Calu3 (cell line): ENCODE measurements around the gene SDK2. TPM values are rescaled to one million over a fixed set of nuclear protein-coding genes. Genes with fewer than 3 reads are reported as not detected.

Experiments
- BruUV-seq: library from RNA; stranded (reverse); fragments of 400-500 nt; replicated peaks from 2 replicates; lab custom pipeline; 2021; lab: Mats Ljungman, UMichigan
- CTCF ChIA-PET: fragments of 300-600 bp; sonication (Branson Sonifier 250); formaldehyde crosslinking; loops from one replicate; lab custom pipeline; 2022; ENCODE audit warnings: antibody characterized with exemption; lab: Charles Lee
- DNase-seq: peaks from one replicate; pipeline ENCODE4 v3.0.0; 2022
- H3K27ac Mint-ChIP-seq: one replicate; pipeline ENCODE4 v1.8.0; 2022; ENCODE audit warnings: mixed read lengths; ENCODE audit not compliant: unreplicated experiment
- H3K27me3 Mint-ChIP-seq: one replicate; pipeline ENCODE4 v1.8.0; 2022; ENCODE audit warnings: mixed read lengths; ENCODE audit not compliant: unreplicated experiment
- H3K36me3 Mint-ChIP-seq: one replicate; pipeline ENCODE4 v1.8.0; 2022; ENCODE audit warnings: mild to moderate bottlenecking, moderate library complexity, mixed read lengths; ENCODE audit not compliant: insufficient read depth, unreplicated experiment
- H3K4me1 Mint-ChIP-seq: one replicate; pipeline ENCODE4 v1.8.0; 2022; ENCODE audit warnings: mild to moderate bottlenecking, low read depth, mixed read lengths; ENCODE audit not compliant: unreplicated experiment
- H3K4me3 Mint-ChIP-seq: one replicate; pipeline ENCODE4 v1.8.0; 2022; ENCODE audit warnings: mild to moderate bottlenecking, low read depth, moderate library complexity, mixed read lengths; ENCODE audit not compliant: unreplicated experiment
- H3K9me3 Mint-ChIP-seq: one replicate; pipeline ENCODE4 v1.8.0; 2022; ENCODE audit warnings: low read depth, mixed read lengths; ENCODE audit not compliant: unreplicated experiment
- CTCF ChIP-seq: fragments of 200-600 bp; IDR thresholded peaks from one replicate; pipeline ENCODE4 v1.8.0; 2022; ENCODE audit warnings: antibody characterized with exemption; ENCODE audit not compliant: unreplicated experiment
- intact Hi-C: fragments of 100-400 bp; cut with micrococcal nuclease; formaldehyde crosslinking; loops from one replicate; pipeline ENCODE4 v1.10.0; 2022; ENCODE audit not compliant: unreplicated experiment
- total RNA-seq: library from RNA; stranded (reverse); gene quantifications from 2 replicates; pipeline ENCODE4 v1.2.3, GENCODE V29; 2022

The SDK2 gene
- total RNA-seq, 1 experiment from 2014 or later, result not detected

- CTCF ChIA-PET, result interaction anchor here (0.6 kb wide), 1 partner anchor 806 kb away, joined by 11 read pairs; no protein-coding TSS in a partner anchor
- BruUV-seq, result no TSS peak
- TF ChIP-seq CTCF, result no peak
- no peaks in the 10 kb centered on the region for H3K9me3 Mint-ChIP-seq
- H3K36me3 Mint-ChIP-seq, result no peaks in the 10 kb centered on the region
- no peak overlapping the region for H3K4me3 Mint-ChIP-seq
- peaks cover 90% of the 10 kb centered on the region for H3K27me3 Mint-ChIP-seq
- intact Hi-C loops, result no loop called here
- H3K4me1 Mint-ChIP-seq, result no peaks in the 10 kb centered on the region
- DNase-seq, result no peak
- H3K27ac Mint-ChIP-seq, result no peak overlapping the region
Measured at GRCh38 chr17:73434154-73434553, 210.1 kb downstream of the SDK2 start.

- intact Hi-C loops, result no loop called here
- BruUV-seq, result no TSS peak
- H3K9me3 Mint-ChIP-seq, result no peaks in the 10 kb centered on the region
- H3K36me3 Mint-ChIP-seq, result no peaks in the 10 kb centered on the region
- H3K27me3 Mint-ChIP-seq, result peaks cover 83% of the 10 kb centered on the region
- H3K4me3 Mint-ChIP-seq, result no peak overlapping the region
- no peak for TF ChIP-seq CTCF
- DNase-seq, result no peak
- CTCF ChIA-PET, result interaction anchor here (0.6 kb wide), 1 partner anchor 806 kb away, joined by 11 read pairs; no protein-coding TSS in a partner anchor
- H3K4me1 Mint-ChIP-seq, result no peaks in the 10 kb centered on the region
- H3K27ac Mint-ChIP-seq, result no peak overlapping the region
Measured at GRCh38 chr17:73433501-73433900, 210.7 kb downstream of the SDK2 start.

- intact Hi-C loops, result no loop called here
- no TSS peak for BruUV-seq
- no peak overlapping the region for H3K27ac Mint-ChIP-seq
- DNase-seq, result no peak
- peaks cover 75% of the 10 kb centered on the region for H3K27me3 Mint-ChIP-seq
- no peaks in the 10 kb centered on the region for H3K9me3 Mint-ChIP-seq
- H3K4me1 Mint-ChIP-seq, result no peaks in the 10 kb centered on the region
- no peak for TF ChIP-seq CTCF
- CTCF ChIA-PET, result interaction anchor here (0.7 kb wide), 2 partner anchors 17 to 307 kb away, joined by 3 to 4 read pairs; no protein-coding TSS in a partner anchor
- H3K4me3 Mint-ChIP-seq, result no peak overlapping the region
- H3K36me3 Mint-ChIP-seq, result no peaks in the 10 kb centered on the region
Measured at GRCh38 chr17:73432624-73433190, 211.5 kb downstream of the SDK2 start.

- TF ChIP-seq CTCF, result no peak
- peaks cover 64% of the 10 kb centered on the region for H3K27me3 Mint-ChIP-seq
- intact Hi-C loops, result no loop called here
- no peaks in the 10 kb centered on the region for H3K36me3 Mint-ChIP-seq
- no peaks in the 10 kb centered on the region for H3K4me1 Mint-ChIP-seq
- CTCF ChIA-PET, result interaction anchor here (0.6 to 0.7 kb wide), 2 partner anchors 18 to 543 kb away, joined by 4 read pairs; no protein-coding TSS in a partner anchor
- DNase-seq, result no peak
- no TSS peak for BruUV-seq
- H3K4me3 Mint-ChIP-seq, result no peak overlapping the region
- H3K27ac Mint-ChIP-seq, result no peak overlapping the region
- H3K9me3 Mint-ChIP-seq, result no peaks in the 10 kb centered on the region
Measured at GRCh38 chr17:73431401-73432205, 212.6 kb downstream of the SDK2 start.
